NCI-H2029 (cell line): Measurements from ENCODE around the gene EFCAB6.

ENCODE experiments used
- DNase-seq: peaks from one replicate; lab custom pipeline; 2025; lab: John Stamatoyannopoulos, UW

EFCAB6 gene

GRCh38 chr22:43848366-43849171 lies 36.5 kb upstream of the EFCAB6 start:
- DNase-seq, result peak; percentile 62

- no peak for DNase-seq
Measured at GRCh38 chr22:43847376-43848289, 35.5 kb upstream of the EFCAB6 start.

- no peak for DNase-seq
Measured at GRCh38 chr22:43846966-43847365, 34.9 kb upstream of the EFCAB6 start.

GRCh38 chr22:43845981-43846380 lies 33.9 kb upstream of the EFCAB6 start:
- DNase-seq, result no peak

GRCh38 chr22:43844560-43845545 lies 32.7 kb upstream of the EFCAB6 start:
- no peak for DNase-seq

GRCh38 chr22:43843783-43844530 lies 31.9 kb upstream of the EFCAB6 start:
- no peak for DNase-seq

GRCh38 chr22:43841742-43842141 lies 29.6 kb upstream of the EFCAB6 start:
- no peak for DNase-seq

- no peak for DNase-seq
Measured at GRCh38 chr22:43840851-43841250, 28.7 kb upstream of the EFCAB6 start.

- no peak for DNase-seq
Measured at GRCh38 chr22:43840431-43840830, 28.3 kb upstream of the EFCAB6 start.

GRCh38 chr22:43839781-43840180 lies 27.7 kb upstream of the EFCAB6 start:
- DNase-seq, result no peak

GRCh38 chr22:43838571-43839307 lies 26.6 kb upstream of the EFCAB6 start:
- no peak for DNase-seq

- no peak for DNase-seq
Measured at GRCh38 chr22:43838161-43838560, 26.1 kb upstream of the EFCAB6 start.

- DNase-seq, result no peak
Measured at GRCh38 chr22:43837666-43838065, 25.6 kb upstream of the EFCAB6 start.

GRCh38 chr22:43835736-43836135 lies 23.6 kb upstream of the EFCAB6 start:
- DNase-seq, result no peak

- no peak for DNase-seq
Measured at GRCh38 chr22:43835166-43835565, 23.1 kb upstream of the EFCAB6 start.

GRCh38 chr22:43833286-43834240 lies 21.5 kb upstream of the EFCAB6 start:
- DNase-seq, result no peak

GRCh38 chr22:43832393-43833265 lies 20.5 kb upstream of the EFCAB6 start:
- no peak for DNase-seq
